Endothelial cell of umbilical vein (primary cell): ENCODE measurements around the gene FBXO34. TPM values are rescaled to one million over a fixed set of nuclear protein-coding genes. Genes with fewer than 3 reads are reported as not detected.

Experiments used
- BruUV-seq: library from RNA; stranded (reverse); fragments of 400-500 nt; replicated peaks from 2 replicates; lab custom pipeline; 2021; lab: Mats Ljungman, UMichigan
- CTCF ChIA-PET: fragments of 300-600, 350-600 bp; sonication (Branson Sonifier 250); formaldehyde crosslinking; loops from one replicate; lab custom pipeline; 2021; ENCODE audit warnings: antibody characterized with exemption, inconsistent platforms; lab: Charles Lee
- POLR2A ChIA-PET: fragments of 300-600, 350-600 bp; sonication (Branson Sonifier 250); formaldehyde crosslinking; loops from one replicate; lab custom pipeline; 2021; ENCODE audit warnings: antibody characterized with exemption, inconsistent platforms; lab: Charles Lee
- DNase-seq: peaks from one replicate; pipeline ENCODE4 v3.0.0-alpha.2; 2011; ENCODE audit warnings: low read depth, low spot score
- FAIRE-seq: peaks from 2 replicates; lab custom pipeline; 2011; peaks lifted over from hg19 to GRCh38; lab: Jason Lieb, UNC
- H2AFZ ChIP-seq: 2 replicates; pipeline ENCODE4 v1.6.0; 2012; ENCODE audit warnings: low read depth, low read length, control low read depth, inconsistent platforms
- H3K27ac ChIP-seq: 2 replicates; pipeline ENCODE4 v1.5.1; 2011; ENCODE audit warnings: low read depth, mild to moderate bottlenecking, control low read depth, low read length, moderate library complexity; ENCODE audit not compliant: insufficient read depth
- H3K27me3 ChIP-seq, 2 experiments: 2 replicates each; pipeline versions ENCODE4 v1.6.0 to v1.6.1; 2011; ENCODE audit warnings: low read length in 2 of 2, mixed read lengths in 1 of 2; ENCODE audit not compliant: control insufficient read depth in 2 of 2, insufficient read depth in 2 of 2
- H3K36me3 ChIP-seq, 2 experiments: 2 replicates in 1 of 2; 3 replicates in 1 of 2; pipeline ENCODE4 v1.5.1; 2011; ENCODE audit warnings: low read length in 2 of 2, mild to moderate bottlenecking in 1 of 2, moderate library complexity in 1 of 2; ENCODE audit not compliant: control insufficient read depth in 2 of 2, insufficient read depth in 2 of 2; ENCODE audit errors: extremely low read depth in 1 of 2
- H3K4me1 ChIP-seq: 3 replicates; pipeline ENCODE4 v1.5.1; 2011; ENCODE audit warnings: mild to moderate bottlenecking, low read length; ENCODE audit not compliant: control insufficient read depth, insufficient read depth; ENCODE audit errors: extremely low read depth
- H3K4me2 ChIP-seq: 2 replicates; pipeline ENCODE4 v1.6.1; 2011; ENCODE audit warnings: low read length, control low read depth, mixed read lengths; ENCODE audit not compliant: insufficient read depth
- H3K4me3 ChIP-seq, 3 experiments: fragments of 200-600 bp in 1 of 3; sonication (generic), shearing (Covaris generic) in 1 of 3; replicated peaks in 1 of 3; 2 replicates each; pipeline ENCODE4 v1.5.1; 2011 to 2016; ENCODE audit warnings: control low read depth in 3 of 3, low read length in 3 of 3, mild to moderate bottlenecking in 2 of 3, inconsistent platforms in 1 of 3, low read depth in 1 of 3, moderate library complexity in 1 of 3; ENCODE audit not compliant: insufficient read depth in 1 of 3
- H3K79me2 ChIP-seq: 2 replicates; pipeline ENCODE4 v1.6.0; 2012; ENCODE audit warnings: low read length, inconsistent platforms; ENCODE audit not compliant: control insufficient read depth, insufficient read depth
- H3K9ac ChIP-seq: replicated peaks from 2 replicates; pipeline ENCODE3; 2011; ENCODE audit warnings: low read length, control low read depth; ENCODE audit not compliant: insufficient read depth; ENCODE audit errors: extremely low read depth
- H3K9me1 ChIP-seq: replicated peaks from 3 replicates; pipeline ENCODE4 v1.6.0; 2011; ENCODE audit warnings: mild to moderate bottlenecking, low read length; ENCODE audit not compliant: control insufficient read depth, insufficient read depth; ENCODE audit errors: extremely low read depth
- H3K9me3 ChIP-seq: replicated peaks from 2 replicates; pipeline ENCODE4 v1.5.1; 2012; ENCODE audit warnings: low read length, inconsistent platforms; ENCODE audit not compliant: control insufficient read depth, insufficient read depth
- H4K20me1 ChIP-seq: replicated peaks from 2 replicates; pipeline ENCODE3; 2011; ENCODE audit warnings: mild to moderate bottlenecking, low read length; ENCODE audit not compliant: control insufficient read depth, insufficient read depth; ENCODE audit errors: extremely low read depth
- FOS ChIP-seq: IDR thresholded peaks from 2 replicates; pipeline ENCODE4 v1.6.1; 2011; ENCODE audit warnings: mild to moderate bottlenecking, low read length, moderate library complexity, borderline replicate concordance; ENCODE audit not compliant: insufficient read depth
- GATA2 ChIP-seq: IDR thresholded peaks from 2 replicates; pipeline ENCODE4 v1.7.0; 2011; ENCODE audit warnings: low read depth, mild to moderate bottlenecking, moderate library complexity, mixed read lengths, low read length; ENCODE audit not compliant: insufficient read length, insufficient read depth
- MAX ChIP-seq: IDR thresholded peaks from 2 replicates; pipeline ENCODE4 v1.6.1; 2011; ENCODE audit not compliant: insufficient read depth, insufficient read length
- MYC ChIP-seq: IDR thresholded peaks from one replicate; pipeline ENCODE4 v1.6.1; 2011; ENCODE audit warnings: mild to moderate bottlenecking, low read depth, low read length
- POLR2AphosphoS5 ChIP-seq: IDR thresholded peaks from 2 replicates; pipeline ENCODE4 v1.6.1; 2012; ENCODE audit warnings: low read depth, mild to moderate bottlenecking, control low read depth, low read length, moderate library complexity; ENCODE audit not compliant: insufficient read depth
- dilution Hi-C: fragments of 300-500 bp; cut with MboI; formaldehyde crosslinking; loops from one replicate; pipeline ENCODE4 v1.15.0; 2019; ENCODE audit warnings: low sequenced_read_pairs; ENCODE audit not compliant: extremely low pct_ligation_motif_present
- intact Hi-C: fragments of 100-400 bp; cut with micrococcal nuclease; formaldehyde crosslinking; loops from one replicate; pipeline ENCODE4 v1.10.0; 2022
- polyA plus RNA-seq, 4 experiments: library from polyadenylated mRNA; depleted of rRNA in 3 of 4; stranded (reverse) in 3 of 4; unstranded in 1 of 4; fragments of >200 nt; gene quantifications; 2 replicates each; pipeline versions ENCODE4 v1.2.1 to v1.2.3, GENCODE V29; 2011 to 2012; ENCODE audit warnings: missing spikeins in 1 of 4
- total RNA-seq: library from RNA; stranded (reverse); gene quantifications from 2 replicates; pipeline ENCODE4 v1.2.3, GENCODE V29; 2021

FBXO34 gene
- total and polyA plus RNA-seq, 2 donors (not counting 3 experiments of a cell fraction or from before 2014, with no cell fraction given) = 8.5 to 14.2 TPM

GRCh38 chr14:55339770-55340169 lies 68.5 kb downstream of the FBXO34 start:
- H4K20me1 ChIP-seq = peaks cover 2% of the 10 kb centered on the region
- no peak for FAIRE-seq
- H3K9ac ChIP-seq = no peak overlapping the region
- H3K4me2 ChIP-seq = no peak overlapping the region
- H3K9me1 ChIP-seq = no peaks in the 10 kb centered on the region
- intact Hi-C loops = no loop called here
- no peak for DNase-seq
- no peak for TF ChIP-seq MYC
- ChIA-PET POLR2A (no interaction called here), CTCF (interaction anchor here (1.7 kb wide), 1 partner anchor 15 kb away, joined by 6 read pairs; no protein-coding TSS in a partner anchor)
- no TSS peak for BruUV-seq
- H2AFZ ChIP-seq = no peak overlapping the region
- no peaks in the 10 kb centered on the region for H3K36me3 ChIP-seq
- peaks cover 5% of the 10 kb centered on the region for H3K79me2 ChIP-seq
- no peak overlapping the region for H3K27ac ChIP-seq
- dilution Hi-C loops = no loop called here
- H3K4me1 ChIP-seq = no peaks in the 10 kb centered on the region
- H3K4me3 ChIP-seq = no peak overlapping the region
- H3K9me3 ChIP-seq = no peaks in the 10 kb centered on the region
- no peaks in the 10 kb centered on the region for H3K27me3 ChIP-seq

GRCh38 chr14:55340482-55340881 lies 69.3 kb downstream of the FBXO34 start:
- Histone ChIP-seq H3K79me2 (peaks cover 5% of the 10 kb centered on the region), H2AFZ (no peak overlapping the region), H3K4me1 (no peaks in the 10 kb centered on the region), H4K20me1 (peaks cover 2% of the 10 kb centered on the region), H3K9me3 (no peaks in the 10 kb centered on the region), H3K27ac (no peak overlapping the region), H3K9me1 (no peaks in the 10 kb centered on the region), H3K36me3 (no peaks in the 10 kb centered on the region), H3K27me3 (no peaks in the 10 kb centered on the region), H3K4me2 (no peak overlapping the region), H3K9ac (no peak overlapping the region), H3K4me3 (no peak overlapping the region)
- TF ChIP-seq POLR2AphosphoS5 (no peak), FOS (no peak), GATA2 (no peak), MAX (no peak)
- POLR2A ChIA-PET = no interaction called here
- FAIRE-seq (no peak), DNase-seq (no peak)
- no TSS peak for BruUV-seq
- CTCF ChIA-PET = interaction anchor here (1.7 kb wide), 1 partner anchor 14 kb away, joined by 6 read pairs; no protein-coding TSS in a partner anchor
- intact Hi-C loops (no loop called here), dilution Hi-C loops (no loop called here)
